ENCODE data around the gene NACC1. TPM values are rescaled to one million over a fixed set of nuclear protein-coding genes. Genes with fewer than 3 reads are reported as not detected.

NACC1 gene
- total and polyA plus RNA-seq, 2 of the 8 experiments (the other 6 are each of a cell fraction or from before 2014, with no cell fraction given): 234 to 301 TPM

DNA sequence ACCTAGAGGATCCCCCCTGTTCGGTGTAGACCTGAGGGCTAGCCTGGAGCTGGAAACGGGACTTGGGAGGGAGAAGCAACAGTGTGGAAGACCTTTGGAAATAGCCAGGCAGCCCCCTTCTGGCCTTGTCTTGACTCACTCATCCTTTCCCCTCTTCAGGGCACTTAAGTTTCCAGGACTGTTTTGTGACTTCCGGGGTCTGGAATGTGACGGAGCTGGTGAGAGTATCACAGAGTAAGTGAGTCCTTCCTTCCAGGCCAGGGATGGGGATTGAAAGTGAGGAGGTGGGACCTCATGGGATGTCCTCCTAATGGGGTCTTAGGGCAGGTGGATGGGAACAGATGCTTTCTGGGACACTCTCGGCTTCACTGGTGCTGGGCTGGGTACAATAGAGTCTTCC is 44.8 kb upstream of the NACC1 start:
- H2BK15ac ChIP-seq (ENCODE audit: low read length): no peak overlapping the region
- H2BK5ac ChIP-seq (ENCODE audit: low read depth, low read length): no peak overlapping the region
- no peak overlapping the region for H3K4me3 ChIP-seq (ENCODE audit: extremely low read depth in 1 of 4, insufficient read depth in 2 of 4, low read depth in 3 of 4, low read length in 4 of 4)
- H2BK20ac ChIP-seq (ENCODE audit: low read length): no peak overlapping the region
- WGBS, 2 experiments (ENCODE audit: extremely low coverage in 1 of 2, insufficient coverage in 1 of 2, insufficient read length in 1 of 2, insufficient replicate concordance in 2 of 2, low coverage in 1 of 2, low lambda C conversion rate in 2 of 2, missing lambda C conversion rate in 1 of 2): 83% methylated on average over 5 of the region's 5 CpGs; no CpG with 5 or more reads in 1 of the 2 experiments
- H3K9me3 ChIP-seq (ENCODE audit: insufficient read depth in 2 of 2, low read depth in 1 of 2, low read length in 1 of 2): no peaks in the 10 kb centered on the region
- H3K23me2 ChIP-seq (ENCODE audit: low read depth, low read length): 0 out of 2 replicates have a peak, but pooled peaks cover 1% of the 10 kb centered on the region
- no peaks in the 10 kb centered on the region for H4K20me1 ChIP-seq (replicated peaks in 1 of 2; ENCODE audit: control insufficient read depth in 1 of 2, insufficient read depth in 2 of 2, low read length in 2 of 2)
- H3K27ac ChIP-seq (ENCODE audit: low read depth, low read length): no peak overlapping the region
- H3K79me1 ChIP-seq (ENCODE audit: low read depth, low read length): no peaks in the 10 kb centered on the region
- no peak overlapping the region for H3K9ac ChIP-seq (replicated peaks in 1 of 4; ENCODE audit: extremely low read depth in 1 of 4, low read depth in 3 of 4, low read length in 3 of 4)
- no peak overlapping the region for H2BK120ac ChIP-seq (replicated peaks; ENCODE audit: low read depth, low read length)
- H3K56ac ChIP-seq (replicated peaks; ENCODE audit: insufficient read length, low read depth, low read length): no peak overlapping the region
- H3K4me1 ChIP-seq (replicated peaks in 1 of 4; ENCODE audit: control insufficient read depth in 3 of 4, insufficient read depth in 4 of 4, low read length in 3 of 4): peaks cover 8 to 20% (median 15%) of the 10 kb centered on the region in 4 experiments
- no peak for TF ChIP-seq RXRA (IDR thresholded peaks at IDR 0.05; ENCODE audit: insufficient read depth, low read depth, low read length)
- TF ChIP-seq MAX (IDR thresholded peaks at IDR 0.05): no peak
- no peak for TF ChIP-seq FOSL1 (IDR thresholded peaks at IDR 0.05; ENCODE audit: insufficient read depth, low read depth, low read length)
- no peak for TF ChIP-seq POLR2AphosphoS5 (IDR thresholded peaks at IDR 0.05; ENCODE audit: low read depth, low read length)
- TF ChIP-seq CEBPB (IDR thresholded peaks at IDR 0.05; ENCODE audit: low read depth, low read length): no peak
- no peak for TF ChIP-seq RBBP5 (IDR thresholded peaks at IDR 0.05; ENCODE audit: borderline replicate concordance, low read depth, low read length)
- TF ChIP-seq E2F6 (IDR thresholded peaks at IDR 0.05): no peak
- H2AFZ ChIP-seq (ENCODE audit: low read length): no peak overlapping the region
- no peak overlapping the region for H3K18ac ChIP-seq (ENCODE audit: extremely low read depth, low read length)
- H3K36me3 ChIP-seq (ENCODE audit: control insufficient read depth in 2 of 4, insufficient read depth in 4 of 4, low read length in 3 of 4): no peaks in the 10 kb centered on the region
- no peak overlapping the region for H2AK5ac ChIP-seq (ENCODE audit: low read depth, low read length)
- FAIRE-seq: no peak
- H4K5ac ChIP-seq (ENCODE audit: insufficient read length, low read depth, low read length): no peak overlapping the region
- ChIA-PET CTCF (ENCODE audit: partially characterized antibody) (interaction anchor here (0.9 to 48.8 kb wide), 9 partner anchors 9 to 108 kb away, joined by 3 to 1145 read pairs (median 10); no protein-coding TSS in a partner anchor), POLR2A (ENCODE audit: partially characterized antibody) (interaction anchor here (1.0 to 2.2 kb wide), 4 partner anchors 18 to 96 kb away, joined by 3 to 5 read pairs (median 4); no protein-coding TSS in a partner anchor)
- DNase-seq (ENCODE audit: low read depth in 1 of 2, low spot score in 2 of 2): no peak
- no peak overlapping the region for H3K14ac ChIP-seq (ENCODE audit: insufficient read length)
- no peak overlapping the region for H3K4ac ChIP-seq (replicated peaks; ENCODE audit: insufficient read length, low read depth, low read length)
- H3K79me2 ChIP-seq (ENCODE audit: control insufficient read depth in 1 of 2, insufficient read depth in 2 of 2, low read length in 2 of 2): no peaks in the 10 kb centered on the region
- peaks cover 0 to 16% (median 13%) of the 10 kb centered on the region in 4 experiments; a peak in 6 of 7 replicates for H3K27me3 ChIP-seq (replicated peaks in 1 of 4; ENCODE audit: control insufficient read depth in 3 of 4, extremely low read depth in 1 of 4, insufficient read depth in 3 of 4, low read length in 3 of 4)
- no peak overlapping the region for H4K91ac ChIP-seq (replicated peaks; ENCODE audit: insufficient read length, low read length)
- no peak overlapping the region for H3K23ac ChIP-seq (ENCODE audit: insufficient read length)
- H4K8ac ChIP-seq (ENCODE audit: extremely low read depth, insufficient read depth, low read length): no peak overlapping the region
- no peak overlapping the region for H3K4me2 ChIP-seq (ENCODE audit: insufficient read depth in 1 of 2, low read depth in 2 of 2, low read length in 2 of 2)
- peak overlapping the region; percentile 50; the same call in 1 of the 2 replicates for H2BK12ac ChIP-seq (ENCODE audit: low read depth, low read length)

Measured in H1 (cell line).